Measurements from ENCODE around the gene EGFR. TPM values are rescaled to one million over a fixed set of nuclear protein-coding genes. Genes with fewer than 3 reads are reported as not detected.

Gene EGFR
- polyA plus RNA-seq, 1 of the 3 experiments (the other 2 are of a cell fraction), result 37.6 TPM

DNA sequence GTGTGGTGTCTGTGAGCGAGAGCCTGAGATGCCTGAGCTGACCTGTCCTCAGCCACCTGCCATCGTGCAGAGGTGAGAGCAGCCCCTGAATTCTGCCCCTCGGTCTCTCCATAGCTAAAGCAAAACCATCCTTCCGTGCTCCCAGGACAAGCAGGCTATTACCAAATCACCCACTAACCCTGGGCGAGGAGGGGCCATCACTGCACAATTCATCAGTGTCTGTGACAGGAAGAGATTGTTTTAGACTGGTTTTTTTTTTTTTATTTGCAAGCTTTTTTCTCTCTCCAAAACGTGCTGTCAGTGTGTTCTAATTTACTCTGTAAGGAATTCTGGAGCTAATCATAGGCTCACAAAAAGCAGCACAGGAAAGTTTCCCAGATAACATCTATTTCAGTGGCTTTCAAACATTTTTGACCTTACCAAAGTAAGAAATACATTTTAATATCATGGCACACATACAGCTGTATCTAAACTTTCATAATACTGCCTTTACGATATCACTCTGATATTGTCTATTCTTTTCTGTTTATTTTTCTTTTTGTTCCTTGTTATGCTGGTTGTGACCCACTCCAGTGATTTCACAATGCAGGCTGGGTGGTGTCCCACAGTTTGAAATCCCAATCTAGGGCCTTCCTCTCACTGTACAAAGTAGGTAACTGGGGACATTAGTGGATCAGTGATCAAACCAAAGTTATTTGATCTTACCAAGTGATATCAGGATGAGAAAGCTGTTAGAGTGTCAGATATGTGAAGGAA, 62.8 kb downstream of the EGFR start:
- Histone ChIP-seq H3K9ac (no peak overlapping the region), H3K4me1 (ENCODE audit: control insufficient read depth in 1 of 2, insufficient read depth in 2 of 2, low read depth in 1 of 2, low read length in 1 of 2) (peaks cover 46 to 51% of the 10 kb centered on the region in 2 experiments), H3K4me3 (ENCODE audit: low read depth in 2 of 2, low read length in 1 of 2) (peak overlapping the region in 1 of 2 experiments; percentile 27; a peak in 1 of 4 replicates), H3K4me2 (peak overlapping the region; percentile 61), H3K27ac (ENCODE audit: low read depth in 2 of 2, low read length in 1 of 2) (peak overlapping the region; percentile 46 to 84; a peak in 3 of 4 replicates), H3K27me3 (ENCODE audit: insufficient read depth) (no peaks in the 10 kb centered on the region), H3K36me3 (replicated peaks in 1 of 2; ENCODE audit: control insufficient read depth in 1 of 2, insufficient read depth in 2 of 2, low read length in 1 of 2) (peaks cover 3 to 13% of the 10 kb centered on the region in 2 experiments), H2AFZ (ENCODE audit: low read depth) (no peak overlapping the region), H3F3A (replicated peaks; ENCODE audit: insufficient read depth) (peaks cover 36% of the 10 kb centered on the region), H3K79me2 (ENCODE audit: insufficient read depth) (peaks cover 89% of the 10 kb centered on the region), H3K9me3 (no peaks in the 10 kb centered on the region), H3K9me2 (no peaks in the 10 kb centered on the region), H4K20me1 (ENCODE audit: insufficient read depth) (peaks cover 3% of the 10 kb centered on the region; the same call in 1 of the 2 replicates)
- ChIA-PET POLR2A (no interaction called here), CTCF (interaction anchor here (0.9 to 3.5 kb wide), 4 partner anchors 9 to 308 kb away, joined by 3 to 23 read pairs (median 4); no protein-coding TSS in a partner anchor)
- WGBS (ENCODE audit: low lambda C conversion rate), result 61% methylated on average over 7 of the region's 7 CpGs
- peak; percentile 62 for DNase-seq
- TF ChIP-seq MXI1 (IDR thresholded peaks at IDR 0.05; ENCODE audit: low read depth, low read length) (no peak), ELF1 (IDR thresholded peaks at IDR 0.05) (no peak), JUND (IDR thresholded peaks at IDR 0.05) (no peak), FOXM1 (IDR thresholded peaks at IDR 0.05; ENCODE audit: low read depth) (0 out of 2 replicates have a peak, but pooled peaks have one; percentile 21), NFIC (IDR thresholded peaks at IDR 0.05; ENCODE audit: borderline replicate concordance) (peak; percentile 9; the same call in 1 of the 2 replicates), PBX3 (IDR thresholded peaks at IDR 0.05) (peak; percentile 72), TCF12 (IDR thresholded peaks at IDR 0.05) (peak; percentile 50), EZH2phosphoT487 (IDR thresholded peaks at IDR 0.05; ENCODE audit: borderline replicate concordance, low read depth) (no peak), YY1 (IDR thresholded peaks at IDR 0.05; ENCODE audit: low read depth) (no peak), SIN3A (IDR thresholded peaks at IDR 0.05; ENCODE audit: borderline replicate concordance, low read depth, low read length) (no peak)
- TF ChIP-seq, protein P1, sequence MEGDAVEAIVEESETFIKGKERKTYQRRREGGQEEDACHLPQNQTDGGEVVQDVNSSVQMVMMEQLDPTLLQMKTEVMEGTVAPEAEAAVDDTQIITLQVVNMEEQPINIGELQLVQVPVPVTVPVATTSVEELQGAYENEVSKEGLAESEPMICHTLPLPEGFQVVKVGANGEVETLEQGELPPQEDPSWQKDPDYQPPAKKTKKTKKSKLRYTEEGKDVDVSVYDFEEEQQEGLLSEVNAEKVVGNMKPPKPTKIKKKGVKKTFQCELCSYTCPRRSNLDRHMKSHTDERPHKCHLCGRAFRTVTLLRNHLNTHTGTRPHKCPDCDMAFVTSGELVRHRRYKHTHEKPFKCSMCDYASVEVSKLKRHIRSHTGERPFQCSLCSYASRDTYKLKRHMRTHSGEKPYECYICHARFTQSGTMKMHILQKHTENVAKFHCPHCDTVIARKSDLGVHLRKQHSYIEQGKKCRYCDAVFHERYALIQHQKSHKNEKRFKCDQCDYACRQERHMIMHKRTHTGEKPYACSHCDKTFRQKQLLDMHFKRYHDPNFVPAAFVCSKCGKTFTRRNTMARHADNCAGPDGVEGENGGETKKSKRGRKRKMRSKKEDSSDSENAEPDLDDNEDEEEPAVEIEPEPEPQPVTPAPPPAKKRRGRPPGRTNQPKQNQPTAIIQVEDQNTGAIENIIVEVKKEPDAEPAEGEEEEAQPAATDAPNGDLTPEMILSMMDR (IDR thresholded peaks at IDR 0.05), result no peak

- Histone ChIP-seq H3K27ac (ENCODE audit: low read depth in 2 of 2, low read length in 1 of 2) (peak overlapping the region; percentile 46 to 84; a peak in 2 of 4 replicates), H3F3A (replicated peaks; ENCODE audit: insufficient read depth) (peaks cover 41% of the 10 kb centered on the region), H3K4me1 (ENCODE audit: control insufficient read depth in 1 of 2, insufficient read depth in 2 of 2, low read depth in 1 of 2, low read length in 1 of 2) (peaks cover 49 to 52% of the 10 kb centered on the region in 2 experiments), H3K27me3 (ENCODE audit: insufficient read depth) (no peaks in the 10 kb centered on the region), H3K79me2 (ENCODE audit: insufficient read depth) (peaks cover 84% of the 10 kb centered on the region), H3K9me2 (no peaks in the 10 kb centered on the region), H4K20me1 (ENCODE audit: insufficient read depth) (peaks cover 4% of the 10 kb centered on the region; the same call in 1 of the 2 replicates), H3K4me2 (peak overlapping the region; percentile 61), H3K36me3 (replicated peaks in 1 of 2; ENCODE audit: control insufficient read depth in 1 of 2, insufficient read depth in 2 of 2, low read length in 1 of 2) (peaks cover 3 to 13% of the 10 kb centered on the region in 2 experiments), H3K4me3 (ENCODE audit: low read depth in 2 of 2, low read length in 1 of 2) (no peak overlapping the region), H2AFZ (ENCODE audit: low read depth) (no peak overlapping the region), H3K9me3 (no peaks in the 10 kb centered on the region), H3K9ac (no peak overlapping the region)
- ChIA-PET POLR2A (no interaction called here), CTCF (interaction anchor here (1.1 to 3.5 kb wide), 2 partner anchors 173 to 309 kb away, joined by 4 to 23 read pairs; no protein-coding TSS in a partner anchor)
- DNase-seq, result no peak
- TF ChIP-seq TAF1 (IDR thresholded peaks at IDR 0.05; ENCODE audit: borderline replicate concordance, low read depth, low read length) (no peak), EZH2phosphoT487 (IDR thresholded peaks at IDR 0.05; ENCODE audit: borderline replicate concordance, low read depth) (no peak), JUND (IDR thresholded peaks at IDR 0.05) (no peak), SMC3 (IDR thresholded peaks at IDR 0.05; ENCODE audit: low read depth, low read length) (no peak), RXRA (IDR thresholded peaks at IDR 0.05; ENCODE audit: borderline replicate concordance, low read depth) (no peak), MXI1 (IDR thresholded peaks at IDR 0.05; ENCODE audit: low read depth, low read length) (no peak), CHD2 (IDR thresholded peaks at IDR 0.05; ENCODE audit: low read length, partially characterized antibody) (no peak), FOXJ3 (CRISPR knock-in tag; IDR thresholded peaks at IDR 0.05) (no peak)
- TF ChIP-seq, protein P2, sequence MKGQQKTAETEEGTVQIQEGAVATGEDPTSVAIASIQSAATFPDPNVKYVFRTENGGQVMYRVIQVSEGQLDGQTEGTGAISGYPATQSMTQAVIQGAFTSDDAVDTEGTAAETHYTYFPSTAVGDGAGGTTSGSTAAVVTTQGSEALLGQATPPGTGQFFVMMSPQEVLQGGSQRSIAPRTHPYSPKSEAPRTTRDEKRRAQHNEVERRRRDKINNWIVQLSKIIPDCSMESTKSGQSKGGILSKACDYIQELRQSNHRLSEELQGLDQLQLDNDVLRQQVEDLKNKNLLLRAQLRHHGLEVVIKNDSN (IDR thresholded peaks at IDR 0.05; ENCODE audit: borderline replicate concordance, low read depth), result no peak
- TF ChIP-seq, protein P3, sequence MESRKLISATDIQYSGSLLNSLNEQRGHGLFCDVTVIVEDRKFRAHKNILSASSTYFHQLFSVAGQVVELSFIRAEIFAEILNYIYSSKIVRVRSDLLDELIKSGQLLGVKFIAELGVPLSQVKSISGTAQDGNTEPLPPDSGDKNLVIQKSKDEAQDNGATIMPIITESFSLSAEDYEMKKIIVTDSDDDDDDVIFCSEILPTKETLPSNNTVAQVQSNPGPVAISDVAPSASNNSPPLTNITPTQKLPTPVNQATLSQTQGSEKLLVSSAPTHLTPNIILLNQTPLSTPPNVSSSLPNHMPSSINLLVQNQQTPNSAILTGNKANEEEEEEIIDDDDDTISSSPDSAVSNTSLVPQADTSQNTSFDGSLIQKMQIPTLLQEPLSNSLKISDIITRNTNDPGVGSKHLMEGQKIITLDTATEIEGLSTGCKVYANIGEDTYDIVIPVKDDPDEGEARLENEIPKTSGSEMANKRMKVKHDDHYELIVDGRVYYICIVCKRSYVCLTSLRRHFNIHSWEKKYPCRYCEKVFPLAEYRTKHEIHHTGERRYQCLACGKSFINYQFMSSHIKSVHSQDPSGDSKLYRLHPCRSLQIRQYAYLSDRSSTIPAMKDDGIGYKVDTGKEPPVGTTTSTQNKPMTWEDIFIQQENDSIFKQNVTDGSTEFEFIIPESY (IDR thresholded peaks at IDR 0.05; ENCODE audit: borderline replicate concordance, low read depth), result no peak
These were observed 63.4 kb downstream of the EGFR start for GRCh38 chr7:55082228-55082603.

Data from SK-N-SH (cell line).